HEK293 (cell line): Measurements from ENCODE around the gene FAM167B.
A peak's percentile ranks its signal among the peaks of the same experiment; 100 is the strongest.

ENCODE experiments used
- CTCF ChIA-PET: fragments of 350-600 bp; formaldehyde crosslinking; extraction: SDS; loops from one replicate; lab custom pipeline; 2021; ENCODE audit warnings: antibody characterized with exemption; lab: Yijun Ruan, JAX
- POLR2A ChIA-PET: fragments of 300-600 bp; formaldehyde crosslinking; extraction: SDS; loops from one replicate; lab custom pipeline; 2020; ENCODE audit warnings: antibody characterized with exemption, inconsistent platforms; lab: Yijun Ruan, JAX
- H3K27ac ChIP-seq: fragments of 200-500 bp; sonication (Bioruptor generic); 2 replicates; pipeline ENCODE4 v1.5.1; 2014; ENCODE audit warnings: low read depth, low read length, control low read depth, inconsistent platforms; ENCODE audit errors: extremely low read depth
- H3K36me3 ChIP-seq, 2 experiments: fragments of 200-500 bp in 1 of 2; sonication (Bioruptor generic) in 1 of 2; 1 replicate in 1 of 2; 2 replicates in 1 of 2; pipeline ENCODE4 v1.5.1; 2014 to 2017; ENCODE audit warnings: inconsistent platforms in 2 of 2, low read length in 2 of 2; ENCODE audit not compliant: control insufficient read depth in 2 of 2, insufficient read depth in 1 of 2
- H3K4me1 ChIP-seq: fragments of 200-500 bp; sonication (Bioruptor generic); 2 replicates; pipeline ENCODE4 v1.5.1; 2014; ENCODE audit warnings: mild to moderate bottlenecking, low read length, inconsistent platforms; ENCODE audit not compliant: control insufficient read depth, insufficient read depth
- H3K4me3 ChIP-seq: 2 replicates; pipeline ENCODE4 v1.5.1; 2011; ENCODE audit warnings: low read depth, mild to moderate bottlenecking, control low read depth, low read length, moderate library complexity
- H3K9me3 ChIP-seq: fragments of 200-500 bp; sonication (Bioruptor generic); 2 replicates; pipeline ENCODE4 v1.5.1; 2014; ENCODE audit warnings: low read depth, low read length, inconsistent platforms; ENCODE audit not compliant: control insufficient read depth, insufficient read depth
- MEIS1 ChIP-seq: sonication (generic); formaldehyde crosslinking; IDR thresholded peaks from 2 replicates; pipeline ENCODE4 v1.8.1; 2022; ENCODE audit warnings: missing genetic modification reagents, mild to moderate bottlenecking, borderline replicate concordance
- MYNN ChIP-seq: fragments of 450-650 bp; formaldehyde crosslinking; IDR thresholded peaks from 2 replicates; pipeline ENCODE4 v1.5.1; 2016; ENCODE audit warnings: missing biosample characterization, missing genetic modification characterization, borderline replicate concordance
- OSR2 ChIP-seq: fragments of 450-650 bp; formaldehyde crosslinking; IDR thresholded peaks from 2 replicates; pipeline ENCODE4 v1.5.1; 2016; ENCODE audit warnings: missing biosample characterization, missing genetic modification characterization
- OVOL3 ChIP-seq: fragments of 450-650 bp; formaldehyde crosslinking; IDR thresholded peaks from 2 replicates; pipeline ENCODE4 v1.5.1; 2016; ENCODE audit warnings: missing biosample characterization, missing genetic modification characterization
- PRDM2 ChIP-seq: fragments of 450-650 bp; formaldehyde crosslinking; IDR thresholded peaks from 2 replicates; pipeline ENCODE4 v1.5.1; 2016; ENCODE audit warnings: missing biosample characterization, missing genetic modification characterization, borderline replicate concordance
- SP3 ChIP-seq: fragments of 450-650 bp; formaldehyde crosslinking; IDR thresholded peaks from 2 replicates; pipeline ENCODE4 v1.5.1; 2016; ENCODE audit warnings: missing biosample characterization, missing genetic modification characterization
- SP7 ChIP-seq: fragments of 450-650 bp; formaldehyde crosslinking; IDR thresholded peaks from 2 replicates; pipeline ENCODE4 v1.5.1; 2016; ENCODE audit warnings: missing biosample characterization, missing genetic modification characterization
- TRIM28 ChIP-seq: IDR thresholded peaks from 2 replicates; pipeline ENCODE4 v1.6.1; 2011; ENCODE audit warnings: low read length, control low read depth, borderline replicate concordance
- YY1 ChIP-seq: fragments of 450-650 bp; formaldehyde crosslinking; IDR thresholded peaks from 2 replicates; pipeline ENCODE4 v1.5.1; 2018; ENCODE audit warnings: missing biosample characterization, missing genetic modification characterization
- ZBTB17 ChIP-seq: fragments of 450-650 bp; formaldehyde crosslinking; IDR thresholded peaks from 2 replicates; pipeline ENCODE4 v1.5.1; 2016; ENCODE audit warnings: missing biosample characterization, missing genetic modification characterization
- ZBTB44 ChIP-seq: fragments of 450-650 bp; IDR thresholded peaks from 2 replicates; pipeline ENCODE4 v1.5.1; 2018; ENCODE audit warnings: missing biosample characterization, mild to moderate bottlenecking, missing genetic modification characterization
- ZFP41 ChIP-seq: fragments of 450-650 bp; formaldehyde crosslinking; IDR thresholded peaks from 2 replicates; pipeline ENCODE4 v1.5.1; 2016; ENCODE audit warnings: missing biosample characterization, missing genetic modification characterization, borderline replicate concordance
- ZNF132 ChIP-seq: fragments of 450-650 bp; formaldehyde crosslinking; IDR thresholded peaks from 2 replicates; pipeline ENCODE4 v1.5.1; 2017; ENCODE audit warnings: missing biosample characterization, missing genetic modification characterization, borderline replicate concordance
- ZNF146 ChIP-seq: fragments of 450-650 bp; formaldehyde crosslinking; IDR thresholded peaks from 2 replicates; pipeline ENCODE4 v1.5.1; 2016; ENCODE audit warnings: missing biosample characterization, missing genetic modification characterization
- ZNF157 ChIP-seq: fragments of 450-650 bp; formaldehyde crosslinking; IDR thresholded peaks from 2 replicates; pipeline ENCODE4 v1.5.1; 2016; ENCODE audit warnings: missing biosample characterization, missing genetic modification characterization
- ZNF211 ChIP-seq: fragments of 450-650 bp; formaldehyde crosslinking; IDR thresholded peaks from 2 replicates; pipeline ENCODE4 v1.5.1; 2016; ENCODE audit warnings: low read depth, missing biosample characterization, missing genetic modification characterization
- ZNF292 ChIP-seq: fragments of 450-650 bp; formaldehyde crosslinking; IDR thresholded peaks from 2 replicates; pipeline ENCODE4 v1.5.1; 2016; ENCODE audit warnings: low read depth, missing biosample characterization, missing genetic modification characterization, borderline replicate concordance
- ZNF302 ChIP-seq: fragments of 450-650 bp; formaldehyde crosslinking; IDR thresholded peaks from 2 replicates; pipeline ENCODE4 v1.5.1; 2016; ENCODE audit warnings: missing biosample characterization, missing genetic modification characterization, low read depth
- ZNF311 ChIP-seq: fragments of 450-650 bp; formaldehyde crosslinking; IDR thresholded peaks from 2 replicates; pipeline ENCODE4 v1.5.1; 2017; ENCODE audit warnings: missing biosample characterization, missing genetic modification characterization, borderline replicate concordance
- ZNF324 ChIP-seq: fragments of 450-650 bp; formaldehyde crosslinking; IDR thresholded peaks from 2 replicates; pipeline ENCODE4 v1.5.1; 2016; ENCODE audit warnings: missing biosample characterization, missing genetic modification characterization
- ZNF354C ChIP-seq: fragments of 450-650 bp; formaldehyde crosslinking; IDR thresholded peaks from 2 replicates; pipeline ENCODE4 v1.5.1; 2016; ENCODE audit warnings: missing biosample characterization, missing genetic modification characterization, low read depth, borderline replicate concordance
- ZNF433 ChIP-seq: fragments of 450-650 bp; formaldehyde crosslinking; IDR thresholded peaks from 2 replicates; pipeline ENCODE4 v1.5.1; 2016; ENCODE audit warnings: missing biosample characterization, missing genetic modification characterization, low read depth
- ZNF473 ChIP-seq: fragments of 450-650 bp; formaldehyde crosslinking; IDR thresholded peaks from 2 replicates; pipeline ENCODE4 v1.5.1; 2017; ENCODE audit warnings: missing biosample characterization, missing genetic modification characterization
- ZNF561 ChIP-seq: fragments of 450-650 bp; IDR thresholded peaks from 2 replicates; pipeline ENCODE4 v1.5.1; 2018; ENCODE audit warnings: missing biosample characterization, missing genetic modification characterization, borderline replicate concordance
- ZNF610 ChIP-seq: fragments of 450-650 bp; formaldehyde crosslinking; IDR thresholded peaks from 2 replicates; pipeline ENCODE4 v1.5.1; 2016; ENCODE audit warnings: missing biosample characterization, missing genetic modification characterization, borderline replicate concordance
- ZSCAN5A ChIP-seq: fragments of 450-650 bp; formaldehyde crosslinking; IDR thresholded peaks from 2 replicates; pipeline ENCODE4 v1.5.1; 2016; ENCODE audit warnings: missing biosample characterization, missing genetic modification characterization

Gene FAM167B

GRCh38 chr1:32205401-32206370 is 41.3 kb upstream of the FAM167B start, which contains the start of gene IQCC:
IQCC (plus strand) TSS chr1:32205671; CDS start chr1:32205682, 11 bp downstream.
- CTCF ChIA-PET, result interaction anchor here (0.5 to 1.0 kb wide), 5 partner anchors 10 to 370 kb away, joined by 3 to 5 read pairs (median 4); no protein-coding TSS in a partner anchor
- H3K4me1 ChIP-seq, result peaks cover 4% of the 10 kb centered on the region
- H3K36me3 ChIP-seq, result peaks cover 0 to 40% of the 10 kb centered on the region in 2 experiments; a peak in 1 of 3 replicates
- peak within 1 kb of the TSS; percentile 73 for H3K4me3 ChIP-seq
- H3K9me3 ChIP-seq, result no peaks in the 10 kb centered on the region
- peak within 1 kb of the TSS; percentile 48; the same call in 1 of the 2 replicates for H3K27ac ChIP-seq
- POLR2A ChIA-PET, result interaction anchor here (0.6 to 3.0 kb wide), 11 partner anchors 10 to 203 kb away, joined by 3 to 12 read pairs (median 4); partner anchors contain the start of genes BSDC1, KHDRBS1, KPNA6 and MARCKSL1
- TF ChIP-seq ZNF157 (tag by site-specific recombination), result no peak
- TF ChIP-seq YY1, result peak; percentile 32; the same call in 1 of the 2 replicates
- no peak for TF ChIP-seq ZNF146 (tag by site-specific recombination)
- TF ChIP-seq SP7, result peak; percentile 74
- no peak for TF ChIP-seq ZNF211 (tag by site-specific recombination)
- TF ChIP-seq OVOL3 (tag by site-specific recombination), result no peak
- TF ChIP-seq ZBTB17 (tag by site-specific recombination), result peak; percentile 57; the same call in 1 of the 2 replicates
- TF ChIP-seq OSR2 (tag by site-specific recombination), result peak; percentile 13; the same call in 1 of the 2 replicates
- no peak for TF ChIP-seq ZFP41 (tag by site-specific recombination)
- no peak for TF ChIP-seq ZNF292 (tag by site-specific recombination)
- TF ChIP-seq MYNN (tag by site-specific recombination), result no peak
- no peak for TF ChIP-seq ZNF354C
- TF ChIP-seq ZSCAN5A (tag by site-specific recombination), result no peak
- TF ChIP-seq SP3 (tag by site-specific recombination), result peak; percentile 9; the same call in 1 of the 2 replicates
- no peak for TF ChIP-seq ZNF473 (tag by site-specific recombination)
- no peak for TF ChIP-seq ZNF324 (tag by site-specific recombination)
- TF ChIP-seq ZNF433 (tag by site-specific recombination), result no peak
- peak; percentile 42; the same call in 1 of the 2 replicates for TF ChIP-seq ZNF561 (tag by site-specific recombination)
- TF ChIP-seq ZBTB44 (tag by site-specific recombination), result no peak
- no peak for TF ChIP-seq ZNF132 (tag by site-specific recombination)
- TF ChIP-seq PRDM2 (tag by site-specific recombination), result peak; percentile 92; the same call in 1 of the 2 replicates
- TF ChIP-seq TRIM28, result no peak
- TF ChIP-seq ZNF610 (tag by site-specific recombination), result 0 out of 2 replicates have a peak, but pooled peaks have one; percentile 31
- no peak for TF ChIP-seq ZNF311 (tag by site-specific recombination)
- TF ChIP-seq ZNF302 (tag by site-specific recombination), result no peak
- TF ChIP-seq MEIS1 (CRISPR knock-in tag), result no peak
